ENCODE measurements around the gene PRPH2.
A peak's percentile ranks its signal among the peaks of the same experiment; 100 is the strongest.

PRPH2 gene

DNA sequence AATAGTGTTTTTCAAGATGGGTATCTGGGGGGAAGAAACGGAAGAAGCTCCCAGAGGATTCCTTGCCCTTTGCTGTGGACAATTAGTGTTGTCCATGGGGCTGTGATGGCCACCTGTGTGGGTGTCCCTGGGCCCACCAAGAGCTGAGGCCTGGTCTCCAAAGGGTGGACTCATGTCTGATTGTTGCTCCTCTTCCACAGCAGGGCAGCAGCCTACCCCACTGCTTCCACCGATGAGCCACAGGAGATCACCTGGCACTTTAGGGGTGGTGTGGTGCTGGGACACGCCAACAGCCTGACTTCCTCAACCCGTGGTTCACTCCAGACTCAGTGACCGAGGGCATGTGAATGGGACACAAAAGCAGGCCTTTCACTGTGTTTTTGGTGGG, 25.1 kb downstream of the PRPH2 start:
- H3K27ac ChIP-seq (ENCODE audit: low read depth, low read length, severe bottlenecking): no peak overlapping the region
- no peak overlapping the region for H3K4me3 ChIP-seq (ENCODE audit: extremely low read depth, insufficient read depth, low read length, poor library complexity, severe bottlenecking)
- H3K4me1 ChIP-seq (ENCODE audit: control insufficient read depth, insufficient read depth, low read length, poor library complexity, severe bottlenecking): peaks cover 25% of the 10 kb centered on the region
- 100% methylated on average over 3 to 5 of the region's 5 CpGs for WGBS, 2 experiments (ENCODE audit: insufficient coverage in 2 of 2)
- H3K9me3 ChIP-seq (ENCODE audit: control insufficient read depth, low read length): no peaks in the 10 kb centered on the region
- peaks cover 32% of the 10 kb centered on the region for H3K36me3 ChIP-seq (ENCODE audit: control insufficient read depth, insufficient read depth, low read length)

- peaks cover 28% of the 10 kb centered on the region for H3K4me1 ChIP-seq (ENCODE audit: control insufficient read depth, insufficient read depth, low read length, poor library complexity, severe bottlenecking)
- H3K9me3 ChIP-seq (ENCODE audit: control insufficient read depth, low read length): no peaks in the 10 kb centered on the region
- 92 to 94% methylated on average over 5 to 6 of the region's 7 CpGs for WGBS, 2 experiments (ENCODE audit: insufficient coverage in 2 of 2)
- H3K4me3 ChIP-seq (ENCODE audit: extremely low read depth, insufficient read depth, low read length, poor library complexity, severe bottlenecking): no peak overlapping the region
- H3K36me3 ChIP-seq (ENCODE audit: control insufficient read depth, insufficient read depth, low read length): peaks cover 34% of the 10 kb centered on the region
- H3K27ac ChIP-seq (ENCODE audit: low read depth, low read length, severe bottlenecking): no peak overlapping the region
Observed at GRCh38 chr6:42696526-42697267, 25.7 kb downstream of the PRPH2 start.

DNA sequence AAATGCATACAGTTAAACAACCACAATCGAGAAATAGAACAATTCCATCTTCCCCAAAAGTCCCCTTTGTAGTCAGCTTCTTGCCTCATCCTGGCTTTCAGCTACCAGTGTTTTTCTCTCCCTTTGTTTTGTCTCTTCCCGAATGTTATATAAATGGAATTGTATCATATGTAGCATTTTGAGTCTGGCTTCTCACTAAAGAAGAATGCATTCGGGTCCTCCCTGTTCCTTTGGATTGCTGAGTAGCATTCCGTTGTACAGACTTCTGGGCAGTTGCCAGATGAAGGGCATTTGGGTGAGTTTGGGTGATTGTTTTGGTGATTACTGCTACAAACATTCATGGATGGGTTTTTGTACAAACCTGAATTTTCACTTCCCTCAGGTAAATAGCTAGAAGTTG, 27.8 kb downstream of the PRPH2 start:
- Histone ChIP-seq H3K27ac (ENCODE audit: low read depth, low read length, severe bottlenecking) (no peak overlapping the region), H3K9me3 (ENCODE audit: control insufficient read depth, low read length) (no peaks in the 10 kb centered on the region), H3K36me3 (ENCODE audit: control insufficient read depth, insufficient read depth, low read length) (peaks cover 55% of the 10 kb centered on the region), H3K4me1 (ENCODE audit: control insufficient read depth, insufficient read depth, low read length, poor library complexity, severe bottlenecking) (peaks cover 35% of the 10 kb centered on the region), H3K4me3 (ENCODE audit: extremely low read depth, insufficient read depth, low read length, poor library complexity, severe bottlenecking) (no peak overlapping the region)
- 100% methylated on average over 1 to 2 of the region's 4 CpGs for WGBS, 2 experiments (ENCODE audit: insufficient coverage in 2 of 2)

GRCh38 chr6:42693725-42694323, 28.6 kb downstream of the PRPH2 start:
- Histone ChIP-seq H3K27ac (ENCODE audit: low read depth, low read length, severe bottlenecking) (no peak overlapping the region), H3K36me3 (ENCODE audit: control insufficient read depth, insufficient read depth, low read length) (peaks cover 63% of the 10 kb centered on the region), H3K4me1 (ENCODE audit: control insufficient read depth, insufficient read depth, low read length, poor library complexity, severe bottlenecking) (peaks cover 35% of the 10 kb centered on the region), H3K9me3 (ENCODE audit: control insufficient read depth, low read length) (no peaks in the 10 kb centered on the region), H3K4me3 (ENCODE audit: extremely low read depth, insufficient read depth, low read length, poor library complexity, severe bottlenecking) (no peak overlapping the region)
- WGBS, 2 experiments (ENCODE audit: insufficient coverage in 2 of 2): 88 to 100% methylated on average over 2 of the region's 2 CpGs

- Histone ChIP-seq H3K4me1 (ENCODE audit: control insufficient read depth, insufficient read depth, low read length, poor library complexity, severe bottlenecking) (peaks cover 35% of the 10 kb centered on the region), H3K27ac (ENCODE audit: low read depth, low read length, severe bottlenecking) (peak overlapping the region; percentile 73), H3K36me3 (ENCODE audit: control insufficient read depth, insufficient read depth, low read length) (peaks cover 72% of the 10 kb centered on the region), H3K9me3 (ENCODE audit: control insufficient read depth, low read length) (no peaks in the 10 kb centered on the region), H3K4me3 (ENCODE audit: extremely low read depth, insufficient read depth, low read length, poor library complexity, severe bottlenecking) (no peak overlapping the region)
- WGBS, 2 experiments (ENCODE audit: insufficient coverage in 2 of 2): 86% methylated on average over 1 of the region's 4 CpGs; no CpG with 5 or more reads in 1 of the 2 experiments
Observed at GRCh38 chr6:42692137-42692911, 30.1 kb downstream of the PRPH2 start.

- H3K9me3 ChIP-seq (ENCODE audit: control insufficient read depth, low read length): no peaks in the 10 kb centered on the region
- 88 to 100% methylated on average over 2 of the region's 2 CpGs for WGBS, 2 experiments (ENCODE audit: insufficient coverage in 2 of 2)
- H3K36me3 ChIP-seq (ENCODE audit: control insufficient read depth, insufficient read depth, low read length): peaks cover 77% of the 10 kb centered on the region
- H3K27ac ChIP-seq (ENCODE audit: low read depth, low read length, severe bottlenecking): no peak overlapping the region
- H3K4me1 ChIP-seq (ENCODE audit: control insufficient read depth, insufficient read depth, low read length, poor library complexity, severe bottlenecking): peaks cover 32% of the 10 kb centered on the region
- H3K4me3 ChIP-seq (ENCODE audit: extremely low read depth, insufficient read depth, low read length, poor library complexity, severe bottlenecking): no peak overlapping the region
Observed at GRCh38 chr6:42690872-42691271, 31.5 kb downstream of the PRPH2 start.

GRCh38 chr6:42690151-42690702, 32.2 kb downstream of the PRPH2 start:
- WGBS, 2 experiments (ENCODE audit: insufficient coverage in 2 of 2): 91 to 94% methylated on average over 4 of the region's 5 CpGs
- no peaks in the 10 kb centered on the region for H3K9me3 ChIP-seq (ENCODE audit: control insufficient read depth, low read length)
- peaks cover 32% of the 10 kb centered on the region for H3K4me1 ChIP-seq (ENCODE audit: control insufficient read depth, insufficient read depth, low read length, poor library complexity, severe bottlenecking)
- H3K27ac ChIP-seq (ENCODE audit: low read depth, low read length, severe bottlenecking): no peak overlapping the region
- H3K4me3 ChIP-seq (ENCODE audit: extremely low read depth, insufficient read depth, low read length, poor library complexity, severe bottlenecking): no peak overlapping the region
- H3K36me3 ChIP-seq (ENCODE audit: control insufficient read depth, insufficient read depth, low read length): peaks cover 81% of the 10 kb centered on the region

DNA sequence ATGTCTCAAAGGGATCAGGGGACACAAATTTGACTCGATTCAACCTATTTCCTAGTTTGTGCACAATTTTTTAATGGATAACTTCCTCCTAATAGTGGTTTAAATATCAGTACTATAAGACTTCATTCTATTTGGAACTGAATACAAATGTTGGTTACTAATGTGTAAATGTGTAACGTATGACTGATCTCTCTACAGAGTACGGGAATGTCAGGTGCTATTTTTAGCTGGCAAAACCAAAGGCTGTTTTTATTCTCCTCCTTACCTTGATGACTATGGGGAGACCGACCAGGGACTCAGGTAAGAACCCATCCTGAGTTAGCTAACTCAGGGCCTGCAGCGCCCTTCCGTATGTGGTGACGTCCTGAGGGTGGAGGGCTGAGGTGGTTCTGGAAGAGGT, 33.0 kb downstream of the PRPH2 start:
- peaks cover 81% of the 10 kb centered on the region for H3K36me3 ChIP-seq (ENCODE audit: control insufficient read depth, insufficient read depth, low read length)
- no peaks in the 10 kb centered on the region for H3K9me3 ChIP-seq (ENCODE audit: control insufficient read depth, low read length)
- 92 to 100% methylated on average over 3 to 4 of the region's 7 CpGs for WGBS, 2 experiments (ENCODE audit: insufficient coverage in 2 of 2)
- H3K4me1 ChIP-seq (ENCODE audit: control insufficient read depth, insufficient read depth, low read length, poor library complexity, severe bottlenecking): peaks cover 32% of the 10 kb centered on the region
- H3K4me3 ChIP-seq (ENCODE audit: extremely low read depth, insufficient read depth, low read length, poor library complexity, severe bottlenecking): no peak overlapping the region
- no peak overlapping the region for H3K27ac ChIP-seq (ENCODE audit: low read depth, low read length, severe bottlenecking)

DNA sequence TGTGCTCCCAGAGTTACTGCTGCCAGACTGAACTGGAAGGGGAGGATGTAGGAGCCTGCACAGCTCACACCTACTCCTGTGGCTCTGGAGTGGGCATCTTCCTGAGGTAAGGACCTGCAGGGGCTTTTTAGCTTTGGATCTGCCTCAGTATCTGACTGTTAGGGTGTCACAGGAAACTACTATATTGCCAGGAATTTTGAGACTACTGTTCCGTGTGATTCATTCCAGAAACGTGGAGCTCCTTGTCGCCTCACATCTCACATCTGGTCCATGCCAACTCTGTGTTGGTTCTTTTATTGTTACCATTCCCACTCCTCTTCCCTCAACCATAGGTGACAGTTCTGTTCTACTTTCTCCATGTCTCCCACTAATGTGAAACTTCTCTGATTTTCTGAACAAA, 34.1 kb downstream of the PRPH2 start:
- H3K9me3 ChIP-seq (ENCODE audit: control insufficient read depth, low read length): no peaks in the 10 kb centered on the region
- no peak overlapping the region for H3K27ac ChIP-seq (ENCODE audit: low read depth, low read length, severe bottlenecking)
- peaks cover 28% of the 10 kb centered on the region for H3K4me1 ChIP-seq (ENCODE audit: control insufficient read depth, insufficient read depth, low read length, poor library complexity, severe bottlenecking)
- WGBS, 2 experiments (ENCODE audit: insufficient coverage in 2 of 2): 98 to 100% methylated on average over 3 of the region's 3 CpGs
- no peak overlapping the region for H3K4me3 ChIP-seq (ENCODE audit: extremely low read depth, insufficient read depth, low read length, poor library complexity, severe bottlenecking)
- H3K36me3 ChIP-seq (ENCODE audit: control insufficient read depth, insufficient read depth, low read length): peaks cover 81% of the 10 kb centered on the region

DNA sequence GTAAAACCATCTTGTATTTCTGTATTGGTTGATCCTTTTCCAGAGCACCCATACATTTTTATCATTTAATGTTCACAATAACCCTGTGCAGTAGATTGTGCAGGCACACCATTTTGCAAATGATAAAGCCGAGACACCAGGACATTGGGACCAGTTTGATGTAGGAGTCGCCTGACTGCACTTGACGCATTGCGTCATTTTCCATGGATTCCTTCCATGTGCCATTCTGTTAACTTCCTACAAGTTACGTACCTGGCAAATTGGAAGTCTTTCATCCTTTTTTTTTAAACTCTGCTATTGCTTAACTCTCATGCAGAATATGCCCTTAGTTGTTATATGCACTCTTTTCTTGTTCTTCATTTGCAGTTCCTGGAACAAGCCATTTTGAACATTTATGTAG, 43.0 kb downstream of the PRPH2 start:
- WGBS, 2 experiments (ENCODE audit: insufficient coverage in 2 of 2): 95 to 97% methylated on average over 5 of the region's 5 CpGs
- H3K4me3 ChIP-seq (ENCODE audit: extremely low read depth, insufficient read depth, low read length, poor library complexity, severe bottlenecking): no peak overlapping the region

More for the DNA sequence above, 43.0 kb downstream of the PRPH2 start:
- H3K9me3 ChIP-seq (ENCODE audit: control insufficient read depth, low read length): no peaks in the 10 kb centered on the region
- peaks cover 78% of the 10 kb centered on the region for H3K36me3 ChIP-seq (ENCODE audit: control insufficient read depth, insufficient read depth, low read length)
- H3K27ac ChIP-seq (ENCODE audit: low read depth, low read length, severe bottlenecking): no peak overlapping the region
- H3K4me1 ChIP-seq (ENCODE audit: control insufficient read depth, insufficient read depth, low read length, poor library complexity, severe bottlenecking): no peaks in the 10 kb centered on the region

Data from mesodermal cell (in vitro differentiated cells).